Nephron (organoid): ENCODE measurements around the gene ARHGAP6.

ENCODE experiments used
- H3K27ac Mint-ChIP-seq, 3 experiments: 2 replicates each; pipeline ENCODE4 v1.8.0; 2020; ENCODE audit warnings: mixed read lengths in 3 of 3, mild to moderate bottlenecking in 2 of 3, moderate library complexity in 1 of 3
- H3K27me3 Mint-ChIP-seq: 2 replicates; pipeline ENCODE4 v1.8.0; 2021; ENCODE audit warnings: low read depth, mild to moderate bottlenecking, moderate library complexity, mixed read lengths
- H3K36me3 Mint-ChIP-seq: 2 replicates; pipeline ENCODE4 v1.8.0; 2020; ENCODE audit warnings: low read depth, mixed read lengths
- H3K4me1 Mint-ChIP-seq: 2 replicates; pipeline ENCODE4 v1.8.0; 2020; ENCODE audit warnings: mixed read lengths
- H3K4me3 Mint-ChIP-seq, 3 experiments: 2 replicates each; pipeline ENCODE4 v1.8.0; 2020; ENCODE audit warnings: mild to moderate bottlenecking in 3 of 3, mixed read lengths in 3 of 3, moderate library complexity in 2 of 3
- H3K9me3 Mint-ChIP-seq: 2 replicates; pipeline ENCODE4 v1.8.0; 2020; ENCODE audit warnings: mixed read lengths
- TF ChIP-seq, protein P1 (sequence below), 3 experiments: fragments of 200-600 bp; sonication (generic); IDR thresholded peaks; one replicate each; pipeline ENCODE4 v1.5.0; 2021; ENCODE audit warnings: antibody characterized with exemption in 3 of 3; ENCODE audit not compliant: unreplicated experiment in 3 of 3

The ARHGAP6 gene

DNA sequence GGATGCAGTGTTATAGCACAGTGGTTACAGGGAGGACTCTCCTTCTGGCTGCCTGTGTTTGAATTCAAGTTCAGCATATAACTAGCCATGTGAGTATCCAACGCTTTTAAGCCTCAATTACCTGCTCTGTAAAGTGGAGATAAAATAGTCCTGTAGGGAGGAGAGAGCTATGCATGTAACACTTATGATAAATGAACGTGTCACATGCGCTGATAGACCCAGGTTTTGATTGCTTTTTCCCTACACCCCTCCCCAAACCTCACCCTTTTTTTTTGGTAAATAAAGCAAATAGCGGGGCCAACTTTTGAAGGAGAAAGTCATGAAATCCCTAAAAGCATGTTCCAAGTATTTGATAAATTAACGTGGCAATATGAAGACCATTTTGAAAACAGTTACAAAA, 392.9 kb downstream of the ARHGAP6 start:
- no peak overlapping the region for H3K27ac Mint-ChIP-seq
- H3K4me1 Mint-ChIP-seq, result no peaks in the 10 kb centered on the region
- no peaks in the 10 kb centered on the region for H3K9me3 Mint-ChIP-seq
- no peaks in the 10 kb centered on the region for H3K36me3 Mint-ChIP-seq
- TF ChIP-seq, protein P1, sequence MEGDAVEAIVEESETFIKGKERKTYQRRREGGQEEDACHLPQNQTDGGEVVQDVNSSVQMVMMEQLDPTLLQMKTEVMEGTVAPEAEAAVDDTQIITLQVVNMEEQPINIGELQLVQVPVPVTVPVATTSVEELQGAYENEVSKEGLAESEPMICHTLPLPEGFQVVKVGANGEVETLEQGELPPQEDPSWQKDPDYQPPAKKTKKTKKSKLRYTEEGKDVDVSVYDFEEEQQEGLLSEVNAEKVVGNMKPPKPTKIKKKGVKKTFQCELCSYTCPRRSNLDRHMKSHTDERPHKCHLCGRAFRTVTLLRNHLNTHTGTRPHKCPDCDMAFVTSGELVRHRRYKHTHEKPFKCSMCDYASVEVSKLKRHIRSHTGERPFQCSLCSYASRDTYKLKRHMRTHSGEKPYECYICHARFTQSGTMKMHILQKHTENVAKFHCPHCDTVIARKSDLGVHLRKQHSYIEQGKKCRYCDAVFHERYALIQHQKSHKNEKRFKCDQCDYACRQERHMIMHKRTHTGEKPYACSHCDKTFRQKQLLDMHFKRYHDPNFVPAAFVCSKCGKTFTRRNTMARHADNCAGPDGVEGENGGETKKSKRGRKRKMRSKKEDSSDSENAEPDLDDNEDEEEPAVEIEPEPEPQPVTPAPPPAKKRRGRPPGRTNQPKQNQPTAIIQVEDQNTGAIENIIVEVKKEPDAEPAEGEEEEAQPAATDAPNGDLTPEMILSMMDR (IDR thresholded peaks at IDR 0.05; ENCODE audit: unreplicated experiment in 3 of 3), result no peak
- H3K27me3 Mint-ChIP-seq, result peaks cover 4% of the 10 kb centered on the region
- H3K4me3 Mint-ChIP-seq, result no peak overlapping the region

- Mint-ChIP-seq H3K9me3 (no peaks in the 10 kb centered on the region), H3K27me3 (peaks cover 4% of the 10 kb centered on the region), H3K36me3 (no peaks in the 10 kb centered on the region), H3K4me3 (no peak overlapping the region), H3K27ac (no peak overlapping the region), H3K4me1 (no peaks in the 10 kb centered on the region)
- TF ChIP-seq, protein P1 (IDR thresholded peaks at IDR 0.05; ENCODE audit: unreplicated experiment in 3 of 3), result no peak
Observed at GRCh38 chrX:11272290-11272689, 393.4 kb downstream of the ARHGAP6 start.

DNA sequence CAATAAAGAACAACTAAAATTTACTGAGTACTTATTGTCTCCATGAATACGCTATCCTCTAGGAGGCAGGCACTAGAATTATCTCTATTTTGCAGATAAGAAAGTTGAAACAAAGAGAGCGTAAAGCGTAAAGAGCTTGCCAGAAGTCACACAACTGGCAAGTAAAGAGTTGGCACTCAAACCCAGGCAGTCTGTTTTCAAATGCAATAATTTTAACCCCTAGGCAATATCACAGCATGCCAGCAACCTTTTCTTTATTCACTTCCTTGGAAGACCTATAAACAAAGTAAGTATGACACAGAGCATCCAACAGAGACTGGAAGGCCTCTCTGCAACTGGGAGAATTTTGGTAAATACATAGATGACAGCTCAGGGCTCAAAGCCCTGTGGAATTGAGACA, 395.7 kb downstream of the ARHGAP6 start:
- Mint-ChIP-seq H3K36me3 (no peaks in the 10 kb centered on the region), H3K27ac (no peak overlapping the region), H3K9me3 (no peaks in the 10 kb centered on the region), H3K4me1 (peaks cover 15% of the 10 kb centered on the region), H3K27me3 (no peaks in the 10 kb centered on the region), H3K4me3 (no peak overlapping the region)
- TF ChIP-seq, protein P1 (IDR thresholded peaks at IDR 0.05; ENCODE audit: unreplicated experiment in 3 of 3), result no peak

DNA sequence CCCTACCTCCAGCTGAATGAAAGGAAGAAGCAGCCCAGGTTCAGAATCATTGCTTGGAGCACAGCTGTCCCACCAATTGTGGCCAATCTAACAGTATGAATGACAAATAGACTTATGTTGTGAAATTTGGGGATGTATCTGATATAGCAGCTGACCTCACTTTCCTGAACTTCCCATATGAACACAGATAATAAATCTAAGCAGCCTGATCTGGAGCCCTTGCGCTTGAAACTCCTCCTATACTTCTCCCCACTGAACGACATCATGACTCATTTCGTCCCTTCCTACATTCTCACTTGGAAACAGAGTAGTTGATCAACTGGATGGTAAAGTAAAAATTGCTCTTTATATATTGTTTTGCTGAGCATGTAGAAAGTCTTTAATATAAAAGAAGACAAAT, 396.7 kb downstream of the ARHGAP6 start:
- Mint-ChIP-seq H3K36me3 (no peaks in the 10 kb centered on the region), H3K4me1 (peaks cover 15% of the 10 kb centered on the region), H3K4me3 (no peak overlapping the region), H3K27ac (no peak overlapping the region), H3K9me3 (no peaks in the 10 kb centered on the region), H3K27me3 (no peaks in the 10 kb centered on the region)
- TF ChIP-seq, protein P1 (IDR thresholded peaks at IDR 0.05; ENCODE audit: unreplicated experiment in 3 of 3), result no peak

- Mint-ChIP-seq H3K27ac (no peak overlapping the region), H3K4me3 (no peak overlapping the region), H3K4me1 (peaks cover 15% of the 10 kb centered on the region), H3K9me3 (no peaks in the 10 kb centered on the region), H3K27me3 (no peaks in the 10 kb centered on the region), H3K36me3 (no peaks in the 10 kb centered on the region)
- TF ChIP-seq, protein P1 (IDR thresholded peaks at IDR 0.05; ENCODE audit: unreplicated experiment in 3 of 3), result no peak
Observed at GRCh38 chrX:11267425-11267824, 398.3 kb downstream of the ARHGAP6 start.

- TF ChIP-seq, protein P1 (IDR thresholded peaks at IDR 0.05; ENCODE audit: unreplicated experiment in 3 of 3), result no peak
- H3K27me3 Mint-ChIP-seq, result no peaks in the 10 kb centered on the region
- H3K27ac Mint-ChIP-seq, result peak overlapping the region; percentile 33 to 84 (median 60)
- H3K4me1 Mint-ChIP-seq, result peaks cover 15% of the 10 kb centered on the region
- H3K9me3 Mint-ChIP-seq, result no peaks in the 10 kb centered on the region
- no peaks in the 10 kb centered on the region for H3K36me3 Mint-ChIP-seq
- no peak overlapping the region for H3K4me3 Mint-ChIP-seq
Observed at GRCh38 chrX:11266573-11267003, 399.1 kb downstream of the ARHGAP6 start.
